HFFc6 (cell line): ENCODE data around the gene ST14. TPM values are rescaled to one million over a fixed set of nuclear protein-coding genes. Genes with fewer than 3 reads are reported as not detected.
"Not testable (repeated sequence)": the region's sequence is repeated elsewhere in the genome, so short reads cannot be mapped to it uniquely, and the experiment has no call there.

ENCODE experiments used
- DNase-seq: peaks from one replicate; pipeline ENCODE4 v3.0.0-alpha.2; 2018
- H3K27ac Mint-ChIP-seq: 2 replicates; pipeline ENCODE4 v1.8.0; 2020; ENCODE audit warnings: mild to moderate bottlenecking, mixed read lengths
- H3K27me3 Mint-ChIP-seq: 2 replicates; pipeline ENCODE4 v1.8.0; 2021; ENCODE audit warnings: mild to moderate bottlenecking, moderate library complexity, mixed read lengths; ENCODE audit not compliant: insufficient read depth
- H3K36me3 Mint-ChIP-seq: 2 replicates; pipeline ENCODE4 v1.8.0; 2021; ENCODE audit warnings: low read depth, mixed read lengths
- H3K4me1 Mint-ChIP-seq: 2 replicates; pipeline ENCODE4 v1.8.0; 2020; ENCODE audit warnings: low read depth, mixed read lengths
- H3K4me3 Mint-ChIP-seq: 2 replicates; pipeline ENCODE4 v1.8.0; 2020; ENCODE audit warnings: mild to moderate bottlenecking, moderate library complexity, mixed read lengths
- H3K9me3 Mint-ChIP-seq: 2 replicates; pipeline ENCODE4 v1.8.0; 2020; ENCODE audit warnings: mild to moderate bottlenecking, mixed read lengths
- total RNA-seq, 6 experiments: library from RNA; stranded (reverse); fragmentation: NEBNext Ultra II Directional; extraction: Animal tissue kit (Norgen Biotek cat#: 25700); gene quantifications; 2 replicates in 1 of 6; 3 replicates in 5 of 6; pipeline ENCODE4 v1.2.3, GENCODE V29; 2021
- TF ChIP-seq, protein P1 (sequence below): fragments of 200-600 bp; sonication (generic); IDR thresholded peaks from 2 replicates; pipeline ENCODE4 v1.5.0; 2021; ENCODE audit warnings: antibody characterized with exemption, mild to moderate bottlenecking

Gene ST14
- total RNA-seq, 6 experiments from 2014 or later, result not detected

GRCh38 chr11:130220311-130221035 lies 60.9 kb downstream of the ST14 start:
- TF ChIP-seq, protein P1, sequence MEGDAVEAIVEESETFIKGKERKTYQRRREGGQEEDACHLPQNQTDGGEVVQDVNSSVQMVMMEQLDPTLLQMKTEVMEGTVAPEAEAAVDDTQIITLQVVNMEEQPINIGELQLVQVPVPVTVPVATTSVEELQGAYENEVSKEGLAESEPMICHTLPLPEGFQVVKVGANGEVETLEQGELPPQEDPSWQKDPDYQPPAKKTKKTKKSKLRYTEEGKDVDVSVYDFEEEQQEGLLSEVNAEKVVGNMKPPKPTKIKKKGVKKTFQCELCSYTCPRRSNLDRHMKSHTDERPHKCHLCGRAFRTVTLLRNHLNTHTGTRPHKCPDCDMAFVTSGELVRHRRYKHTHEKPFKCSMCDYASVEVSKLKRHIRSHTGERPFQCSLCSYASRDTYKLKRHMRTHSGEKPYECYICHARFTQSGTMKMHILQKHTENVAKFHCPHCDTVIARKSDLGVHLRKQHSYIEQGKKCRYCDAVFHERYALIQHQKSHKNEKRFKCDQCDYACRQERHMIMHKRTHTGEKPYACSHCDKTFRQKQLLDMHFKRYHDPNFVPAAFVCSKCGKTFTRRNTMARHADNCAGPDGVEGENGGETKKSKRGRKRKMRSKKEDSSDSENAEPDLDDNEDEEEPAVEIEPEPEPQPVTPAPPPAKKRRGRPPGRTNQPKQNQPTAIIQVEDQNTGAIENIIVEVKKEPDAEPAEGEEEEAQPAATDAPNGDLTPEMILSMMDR, result no peak
- no peak for DNase-seq
- H3K9me3 Mint-ChIP-seq, result no peaks in the 10 kb centered on the region
- no peak overlapping the region for H3K4me3 Mint-ChIP-seq
- H3K27me3 Mint-ChIP-seq, result peaks cover 23% of the 10 kb centered on the region
- no peak overlapping the region for H3K27ac Mint-ChIP-seq
- no peaks in the 10 kb centered on the region for H3K4me1 Mint-ChIP-seq
- no peaks in the 10 kb centered on the region for H3K36me3 Mint-ChIP-seq

DNA sequence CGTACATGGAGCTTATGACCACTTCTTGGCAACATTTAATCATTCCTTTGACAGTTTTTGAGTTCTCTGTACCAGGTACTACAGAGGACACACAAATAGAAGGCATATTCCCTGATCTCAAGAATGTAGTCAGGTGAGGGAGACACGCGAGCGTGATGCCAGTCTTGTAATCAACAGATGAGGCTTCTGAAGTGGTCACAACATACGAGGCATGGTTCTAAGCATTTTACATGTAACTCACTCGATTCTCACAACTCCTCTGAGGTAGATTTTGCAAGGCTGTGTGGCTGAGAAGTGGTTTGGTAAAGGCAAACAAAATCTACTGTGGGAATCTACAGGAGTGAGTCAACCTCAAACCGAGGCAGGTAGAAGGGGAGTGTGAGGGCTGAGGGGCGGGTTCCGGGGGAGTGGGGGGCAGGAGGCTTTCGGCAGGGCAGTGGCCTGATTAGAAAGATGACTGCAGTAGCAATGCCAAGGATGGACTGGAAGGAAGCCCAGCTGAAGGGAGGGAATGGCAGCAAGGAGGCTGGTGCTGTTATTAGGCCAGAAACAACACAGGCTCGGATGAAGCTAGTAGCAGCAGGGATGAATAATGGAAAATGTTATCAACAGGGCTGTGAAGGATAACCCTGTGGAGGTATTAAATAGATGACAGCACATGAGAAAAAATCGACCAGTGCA lies 63.8 kb downstream of the ST14 start:
- H3K27me3 Mint-ChIP-seq, result peaks cover 3% of the 10 kb centered on the region
- no peaks in the 10 kb centered on the region for H3K36me3 Mint-ChIP-seq

DNA sequence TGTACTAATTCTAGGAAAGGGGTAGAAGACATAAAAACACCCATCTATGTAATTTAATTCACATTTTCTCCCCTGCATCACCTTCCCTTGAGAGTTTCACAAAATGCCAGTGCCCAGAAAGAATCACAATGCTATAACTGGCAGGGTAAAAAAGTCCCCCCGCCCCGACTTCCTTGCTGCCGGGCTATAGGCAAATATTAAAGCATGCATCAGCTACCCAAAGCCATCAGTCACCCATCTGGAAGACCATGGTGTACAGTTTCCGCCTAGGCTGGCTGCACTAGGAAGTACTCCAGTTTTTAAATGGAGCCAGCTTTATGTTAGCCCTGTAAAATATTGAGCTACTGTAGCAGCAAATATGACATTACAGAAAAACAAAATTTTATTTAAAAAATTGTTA lies 67.8 kb downstream of the ST14 start:
- no peaks in the 10 kb centered on the region for H3K9me3 Mint-ChIP-seq
- H3K27ac Mint-ChIP-seq, result no peak overlapping the region
- H3K4me1 Mint-ChIP-seq, result no peaks in the 10 kb centered on the region
- no peak overlapping the region for H3K4me3 Mint-ChIP-seq
- H3K27me3 Mint-ChIP-seq, result no peaks in the 10 kb centered on the region
- H3K36me3 Mint-ChIP-seq, result no peaks in the 10 kb centered on the region
- TF ChIP-seq, protein P1, result no peak
- no peak for DNase-seq

More for the DNA sequence above, 63.8 kb downstream of the ST14 start:
- H3K4me3 Mint-ChIP-seq, result no peak overlapping the region
- H3K4me1 Mint-ChIP-seq, result no peaks in the 10 kb centered on the region
- H3K27ac Mint-ChIP-seq, result no peak overlapping the region
- TF ChIP-seq, protein P1, result no peak
- DNase-seq, result no peak
- no peaks in the 10 kb centered on the region for H3K9me3 Mint-ChIP-seq

GRCh38 chr11:130233486-130233885 lies 73.9 kb downstream of the ST14 start:
- DNase-seq, H3K27ac Mint-ChIP-seq, H3K36me3 Mint-ChIP-seq, H3K4me1 Mint-ChIP-seq, H3K4me3 Mint-ChIP-seq, H3K9me3 Mint-ChIP-seq, H3K27me3 Mint-ChIP-seq: not testable (repeated sequence)

- not testable (repeated sequence) for H3K4me1 Mint-ChIP-seq, H3K9me3 Mint-ChIP-seq, DNase-seq, H3K4me3 Mint-ChIP-seq, H3K27me3 Mint-ChIP-seq, H3K27ac Mint-ChIP-seq, H3K36me3 Mint-ChIP-seq
These were observed 74.3 kb downstream of the ST14 start for GRCh38 chr11:130233888-130234287.

DNA sequence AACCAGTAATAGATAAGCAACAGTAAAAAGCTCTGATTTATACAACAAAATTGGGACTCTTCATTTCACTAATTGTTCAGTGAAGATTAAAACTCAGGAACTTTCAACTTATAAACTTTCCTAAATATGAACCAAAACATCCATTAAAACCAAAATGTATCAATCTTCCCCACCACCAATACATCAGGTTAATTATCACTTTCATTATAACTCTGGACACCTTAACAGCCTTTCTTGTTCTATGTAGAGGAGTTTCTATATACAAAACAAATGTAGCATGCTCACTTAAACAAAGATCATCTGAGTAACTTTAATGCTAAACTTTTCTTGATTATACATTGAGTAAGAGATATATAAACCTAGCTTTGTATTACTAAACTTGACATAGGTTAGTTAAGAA lies 74.7 kb downstream of the ST14 start:
- H3K36me3 Mint-ChIP-seq, result no peaks in the 10 kb centered on the region
- H3K4me3 Mint-ChIP-seq, result no peak overlapping the region
- H3K27me3 Mint-ChIP-seq, result no peaks in the 10 kb centered on the region
- TF ChIP-seq, protein P1, result no peak
- no peak overlapping the region for H3K27ac Mint-ChIP-seq
- DNase-seq, result no peak
- H3K9me3 Mint-ChIP-seq, result no peaks in the 10 kb centered on the region
- H3K4me1 Mint-ChIP-seq, result no peaks in the 10 kb centered on the region
